MM.1S (cell line): Measurements from ENCODE around the gene SLC12A7.

ENCODE experiments used
- DNase-seq: peaks from one replicate; pipeline ENCODE4 v3.0.0-alpha.2; 2015
- H2AFZ ChIP-seq: fragments of 300-600 bp; sonication (generic); 2 replicates; pipeline ENCODE4 v1.6.0; 2016; ENCODE audit warnings: antibody characterized with exemption, low read length
- H3F3A ChIP-seq: fragments of 300-600 bp; sonication (generic); 2 replicates; pipeline ENCODE4 v1.6.1; 2016; ENCODE audit warnings: mild to moderate bottlenecking, antibody characterized with exemption, low read length, moderate library complexity, mixed read lengths; ENCODE audit not compliant: insufficient read depth
- H3K27ac ChIP-seq: fragments of 300-600 bp; sonication (generic); 2 replicates; pipeline ENCODE4 v1.5.1; 2016; ENCODE audit warnings: mild to moderate bottlenecking, low read length
- H3K27me3 ChIP-seq: fragments of 300-600 bp; sonication (generic); replicated peaks from 2 replicates; pipeline ENCODE4 v1.6.0; 2016; ENCODE audit warnings: low read length; ENCODE audit not compliant: insufficient read depth
- H3K36me3 ChIP-seq: fragments of 300-600 bp; sonication (generic); replicated peaks from 2 replicates; pipeline ENCODE4 v1.6.1; 2016; ENCODE audit warnings: mild to moderate bottlenecking, low read length, mixed read lengths; ENCODE audit not compliant: insufficient read depth
- H3K4me1 ChIP-seq: fragments of 300-600 bp; sonication (generic); 2 replicates; pipeline ENCODE4 v1.6.1; 2016; ENCODE audit warnings: low read length, mixed read lengths
- H3K4me2 ChIP-seq: fragments of 300-600 bp; sonication (generic); 2 replicates; pipeline ENCODE4 v1.6.0; 2016; ENCODE audit warnings: low read depth, low read length
- H3K4me3 ChIP-seq: fragments of 300-600 bp; sonication (generic); 2 replicates; pipeline ENCODE4 v1.5.1; 2016; ENCODE audit warnings: low read length, mixed read lengths
- H3K79me2 ChIP-seq: fragments of 300-600 bp; sonication (generic); 2 replicates; pipeline ENCODE4 v1.6.1; 2016; ENCODE audit warnings: mixed run types, low read length, mixed read lengths
- H3K9ac ChIP-seq: fragments of 300-600 bp; sonication (generic); 2 replicates; pipeline ENCODE4 v1.6.1; 2016; ENCODE audit warnings: low read length, mixed read lengths
- H3K9me2 ChIP-seq: fragments of 300-600 bp; sonication (generic); replicated peaks from 2 replicates; pipeline ENCODE4 v1.6.1; 2016; ENCODE audit warnings: mild to moderate bottlenecking, low read length, mixed read lengths; ENCODE audit not compliant: insufficient read depth
- H3K9me3 ChIP-seq: fragments of 300-600 bp; sonication (generic); replicated peaks from 2 replicates; pipeline ENCODE4 v1.6.1; 2016; ENCODE audit warnings: mild to moderate bottlenecking, low read length, mixed read lengths; ENCODE audit not compliant: insufficient read depth
- H4K20me1 ChIP-seq: fragments of 300-600 bp; sonication (generic); 2 replicates; pipeline ENCODE4 v1.6.1; 2016; ENCODE audit warnings: mild to moderate bottlenecking, low read length, moderate library complexity, mixed read lengths; ENCODE audit not compliant: insufficient read depth
- EZH2 ChIP-seq: fragments of 300-600 bp; sonication (generic); optimal IDR thresholded peaks from 2 replicates; pipeline ENCODE3; 2017; ENCODE audit warnings: low read depth, mild to moderate bottlenecking, antibody characterized with exemption, low read length, mixed read lengths
- EZH2phosphoT487 ChIP-seq: fragments of 300-600 bp; sonication (generic); IDR thresholded peaks from 2 replicates; pipeline ENCODE4 v1.6.1; 2018; ENCODE audit warnings: antibody characterized with exemption, low read length
- TF ChIP-seq, protein P1 (sequence below): fragments of 300-600 bp; sonication (generic); IDR thresholded peaks from 2 replicates; pipeline ENCODE4 v1.5.1; 2016; ENCODE audit warnings: antibody characterized with exemption, low read length, mixed read lengths

Gene SLC12A7

DNA sequence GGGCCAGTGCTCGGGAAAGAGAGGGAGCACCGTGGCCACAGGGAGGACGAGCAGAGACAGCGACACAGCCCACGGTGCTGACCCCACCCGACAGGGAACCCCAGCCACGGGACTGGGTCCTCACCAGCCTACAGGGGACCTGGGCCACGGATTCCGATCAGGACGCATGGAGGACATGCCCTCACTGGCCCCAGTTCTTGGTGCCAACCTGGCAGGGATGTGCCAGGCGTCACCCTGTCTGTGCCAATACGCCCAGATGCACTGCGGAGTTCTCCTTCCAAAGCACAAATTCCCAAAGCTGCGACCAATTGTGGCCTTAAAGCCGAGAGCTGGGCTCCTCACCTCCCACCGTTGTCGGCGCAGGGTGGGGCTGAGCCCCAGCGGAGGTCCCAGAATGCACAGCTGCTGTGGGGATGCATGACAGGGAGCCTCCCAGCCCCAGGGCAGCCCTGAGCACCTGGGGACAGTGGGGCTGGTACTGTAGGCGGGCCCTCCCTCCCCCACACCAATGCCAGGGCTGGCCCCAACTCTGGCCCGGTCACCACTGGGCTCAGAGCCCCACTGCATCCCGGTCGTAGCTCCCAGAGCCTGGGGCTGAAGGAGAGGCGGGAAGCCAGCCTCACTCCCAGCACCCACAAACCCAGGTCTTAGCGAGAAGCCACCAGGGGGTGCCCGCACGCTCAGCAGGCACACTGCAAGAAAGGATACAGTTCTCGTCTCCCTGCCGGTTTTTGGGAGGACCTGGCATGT is 59.0 kb downstream of the SLC12A7 start:
- H3K9me3 ChIP-seq, result no peaks in the 10 kb centered on the region
- H3K4me3 ChIP-seq, result no peak overlapping the region
- H4K20me1 ChIP-seq, result no peaks in the 10 kb centered on the region
- H3K36me3 ChIP-seq, result no peaks in the 10 kb centered on the region
- no peak for DNase-seq
- no peak overlapping the region for H3K9ac ChIP-seq
- H3K27me3 ChIP-seq, result no peaks in the 10 kb centered on the region
- no peak for TF ChIP-seq EZH2
- TF ChIP-seq EZH2phosphoT487, result no peak
- TF ChIP-seq, protein P1, sequence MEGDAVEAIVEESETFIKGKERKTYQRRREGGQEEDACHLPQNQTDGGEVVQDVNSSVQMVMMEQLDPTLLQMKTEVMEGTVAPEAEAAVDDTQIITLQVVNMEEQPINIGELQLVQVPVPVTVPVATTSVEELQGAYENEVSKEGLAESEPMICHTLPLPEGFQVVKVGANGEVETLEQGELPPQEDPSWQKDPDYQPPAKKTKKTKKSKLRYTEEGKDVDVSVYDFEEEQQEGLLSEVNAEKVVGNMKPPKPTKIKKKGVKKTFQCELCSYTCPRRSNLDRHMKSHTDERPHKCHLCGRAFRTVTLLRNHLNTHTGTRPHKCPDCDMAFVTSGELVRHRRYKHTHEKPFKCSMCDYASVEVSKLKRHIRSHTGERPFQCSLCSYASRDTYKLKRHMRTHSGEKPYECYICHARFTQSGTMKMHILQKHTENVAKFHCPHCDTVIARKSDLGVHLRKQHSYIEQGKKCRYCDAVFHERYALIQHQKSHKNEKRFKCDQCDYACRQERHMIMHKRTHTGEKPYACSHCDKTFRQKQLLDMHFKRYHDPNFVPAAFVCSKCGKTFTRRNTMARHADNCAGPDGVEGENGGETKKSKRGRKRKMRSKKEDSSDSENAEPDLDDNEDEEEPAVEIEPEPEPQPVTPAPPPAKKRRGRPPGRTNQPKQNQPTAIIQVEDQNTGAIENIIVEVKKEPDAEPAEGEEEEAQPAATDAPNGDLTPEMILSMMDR, result no peak
- peaks cover 11% of the 10 kb centered on the region for H3F3A ChIP-seq
- H3K4me2 ChIP-seq, result no peak overlapping the region
- H2AFZ ChIP-seq, result no peak overlapping the region
- H3K4me1 ChIP-seq, result peaks cover 16% of the 10 kb centered on the region
- no peaks in the 10 kb centered on the region for H3K9me2 ChIP-seq
- H3K27ac ChIP-seq, result no peak overlapping the region; the same call in 1 of the 2 replicates
- H3K79me2 ChIP-seq, result no peaks in the 10 kb centered on the region

DNA sequence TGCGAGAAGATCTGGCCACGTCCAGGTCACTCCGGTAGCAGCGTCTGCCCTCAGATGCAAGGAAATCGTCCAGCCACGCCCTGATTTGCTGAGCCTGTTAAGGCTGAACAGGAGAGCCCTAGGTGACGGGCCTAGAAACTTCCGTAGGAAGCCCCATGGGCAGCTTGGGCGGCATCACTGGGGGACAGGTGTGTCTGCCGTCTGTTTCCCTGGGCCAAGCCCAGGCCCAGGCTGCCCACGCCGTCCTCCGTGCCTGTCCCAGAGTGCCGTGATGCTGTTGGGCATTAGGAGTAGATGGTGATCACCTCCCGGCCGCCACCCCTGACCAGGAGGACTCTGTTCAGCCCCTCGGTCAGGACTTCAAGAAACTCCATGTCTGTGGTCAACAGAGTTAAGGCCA is 59.8 kb downstream of the SLC12A7 start:
- H4K20me1 ChIP-seq, result no peaks in the 10 kb centered on the region
- H3K79me2 ChIP-seq, result no peaks in the 10 kb centered on the region
- no peak for DNase-seq
- H3K9me3 ChIP-seq, result no peaks in the 10 kb centered on the region
- H3K9me2 ChIP-seq, result no peaks in the 10 kb centered on the region
- H2AFZ ChIP-seq, result no peak overlapping the region
- H3K4me3 ChIP-seq, result no peak overlapping the region
- no peaks in the 10 kb centered on the region for H3K27me3 ChIP-seq
- H3F3A ChIP-seq, result peaks cover 11% of the 10 kb centered on the region
- 0 out of 2 replicates have a peak overlapping the region, but pooled peaks have one; percentile 7 for H3K4me2 ChIP-seq
- TF ChIP-seq EZH2, result no peak
- TF ChIP-seq, protein P1, result no peak
- H3K27ac ChIP-seq, result peak overlapping the region; percentile 95; the same call in 1 of the 2 replicates
- H3K9ac ChIP-seq, result peak overlapping the region; percentile 25; the same call in 1 of the 2 replicates
- peaks cover 16% of the 10 kb centered on the region for H3K4me1 ChIP-seq
- H3K36me3 ChIP-seq, result no peaks in the 10 kb centered on the region

DNA sequence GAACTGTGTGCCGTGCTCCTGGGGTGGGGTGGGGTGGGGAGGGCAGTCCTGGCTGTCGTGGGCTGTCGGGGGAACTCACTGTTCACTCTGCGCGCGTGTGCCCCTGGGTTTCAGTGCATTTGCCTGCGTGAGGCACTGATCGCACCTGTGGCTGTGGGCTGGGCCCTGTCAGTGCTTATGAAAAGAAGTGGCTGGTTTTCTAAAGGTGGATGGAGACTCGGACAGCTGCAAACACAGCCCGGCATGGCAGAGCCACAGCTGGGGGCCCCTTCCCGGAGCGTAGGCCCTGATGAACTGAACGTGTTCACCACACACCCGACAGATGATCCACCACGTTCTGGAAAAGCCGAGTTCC is 60.5 kb downstream of the SLC12A7 start:
- Histone ChIP-seq H4K20me1 (no peaks in the 10 kb centered on the region), H2AFZ (no peak overlapping the region), H3K4me1 (peaks cover 16% of the 10 kb centered on the region), H3K36me3 (no peaks in the 10 kb centered on the region), H3K9ac (peak overlapping the region; percentile 25), H3K27me3 (no peaks in the 10 kb centered on the region), H3K9me3 (no peaks in the 10 kb centered on the region), H3K4me3 (no peak overlapping the region), H3K79me2 (no peaks in the 10 kb centered on the region), H3F3A (peaks cover 11% of the 10 kb centered on the region), H3K4me2 (no peak overlapping the region), H3K27ac (peak overlapping the region; percentile 95), H3K9me2 (no peaks in the 10 kb centered on the region)
- TF ChIP-seq EZH2phosphoT487, result no peak
- TF ChIP-seq, protein P1, result no peak
- TF ChIP-seq EZH2, result no peak
- DNase-seq, result peak; percentile 43
